ENCODE measurements around the gene TEC.

- TF ChIP-seq, protein P1, sequence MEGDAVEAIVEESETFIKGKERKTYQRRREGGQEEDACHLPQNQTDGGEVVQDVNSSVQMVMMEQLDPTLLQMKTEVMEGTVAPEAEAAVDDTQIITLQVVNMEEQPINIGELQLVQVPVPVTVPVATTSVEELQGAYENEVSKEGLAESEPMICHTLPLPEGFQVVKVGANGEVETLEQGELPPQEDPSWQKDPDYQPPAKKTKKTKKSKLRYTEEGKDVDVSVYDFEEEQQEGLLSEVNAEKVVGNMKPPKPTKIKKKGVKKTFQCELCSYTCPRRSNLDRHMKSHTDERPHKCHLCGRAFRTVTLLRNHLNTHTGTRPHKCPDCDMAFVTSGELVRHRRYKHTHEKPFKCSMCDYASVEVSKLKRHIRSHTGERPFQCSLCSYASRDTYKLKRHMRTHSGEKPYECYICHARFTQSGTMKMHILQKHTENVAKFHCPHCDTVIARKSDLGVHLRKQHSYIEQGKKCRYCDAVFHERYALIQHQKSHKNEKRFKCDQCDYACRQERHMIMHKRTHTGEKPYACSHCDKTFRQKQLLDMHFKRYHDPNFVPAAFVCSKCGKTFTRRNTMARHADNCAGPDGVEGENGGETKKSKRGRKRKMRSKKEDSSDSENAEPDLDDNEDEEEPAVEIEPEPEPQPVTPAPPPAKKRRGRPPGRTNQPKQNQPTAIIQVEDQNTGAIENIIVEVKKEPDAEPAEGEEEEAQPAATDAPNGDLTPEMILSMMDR (IDR thresholded peaks at IDR 0.05 in 8 of 11, conservative IDR thresholded peaks at IDR 0.05 in 3 of 11), result no peak
- TF ChIP-seq POLR2AphosphoS5 (IDR thresholded peaks at IDR 0.05) (no peak), POLR2A (IDR thresholded peaks at IDR 0.05) (no peak)
Measured at GRCh38 chr4:48167538-48168263, 101.9 kb downstream of the TEC start.

Data from spleen (tissue), 7 donors.